HCT116 (cell line): ENCODE data around the gene UQCRH.

Experiments
- CTCF ChIP-seq, 3 experiments: fragments of 200-600 bp in 1 of 3; sonication (generic) in 1 of 3; IDR thresholded peaks in 2 of 3; conservative IDR thresholded peaks in 1 of 3; 2 replicates each; pipeline ENCODE4 v1.5.1; 2012 to 2017; ENCODE audit warnings: low read depth in 2 of 3, low read length in 2 of 3, antibody characterized with exemption in 1 of 3, borderline replicate concordance in 1 of 3, control low read depth in 1 of 3, mild to moderate bottlenecking in 1 of 3, mixed read lengths in 1 of 3, mixed run types in 1 of 3, moderate library complexity in 1 of 3; ENCODE audit not compliant: insufficient read depth in 1 of 3
- POLR2A ChIP-seq: IDR thresholded peaks from 2 replicates; pipeline ENCODE4 v1.7.0; 2011; ENCODE audit warnings: borderline replicate concordance; ENCODE audit not compliant: insufficient read depth, insufficient read length; ENCODE audit errors: extremely low read depth
- REST ChIP-seq: IDR thresholded peaks from 2 replicates; pipeline ENCODE4 v1.6.1; 2012; ENCODE audit warnings: low read depth
- SIN3A ChIP-seq: IDR thresholded peaks from 2 replicates; pipeline ENCODE4 v1.6.1; 2012; ENCODE audit warnings: low read depth
- TCF7L2 ChIP-seq: IDR thresholded peaks from 2 replicates; pipeline ENCODE4 v1.7.0; 2011; ENCODE audit warnings: borderline replicate concordance, inconsistent platforms; ENCODE audit not compliant: insufficient read depth, insufficient read length; ENCODE audit errors: extremely low read depth

- TF ChIP-seq SIN3A (no peak), CTCF (IDR thresholded peaks at IDR 0.05 in 2 of 3, conservative IDR thresholded peaks at IDR 0.05 in 1 of 3; ENCODE audit: borderline replicate concordance in 1 of 3, insufficient read depth in 1 of 3, low read depth in 2 of 3, low read length in 2 of 3) (no peak), TCF7L2 (no peak), POLR2A (no peak), REST (no peak)
Measured at GRCh38 chr1:46301406-46301807, 2.1 kb upstream of the UQCRH start.
